Measurements from ENCODE around the gene ZMYM2. TPM values are rescaled to one million over a fixed set of nuclear protein-coding genes. Genes with fewer than 3 reads are reported as not detected.

The ZMYM2 gene
- total and polyA plus RNA-seq, 10 of the 15 experiments (the other 5 are each of a cell fraction or from before 2014, with no cell fraction given), result 9.5 to 60.4 (median 34.6) TPM

GRCh38 chr13:20136781-20137703 lies 178.5 kb downstream of the ZMYM2 start:
- H3K27ac ChIP-seq (ENCODE audit: control insufficient read depth, insufficient read depth), result no peak overlapping the region
- H3K79me2 ChIP-seq (ENCODE audit: control insufficient read depth, insufficient read depth, low read length), result no peaks in the 10 kb centered on the region
- ChIA-PET CTCF (no interaction called here), POLR2A (no interaction called here), RAD21 (ENCODE audit: unreplicated experiment) (no interaction called here), SMC1A (ENCODE audit: uncharacterized antibody, unreplicated experiment) (interaction anchor here (1.1 kb wide), 1 partner anchor 10 kb away, joined by 3 read pairs; no protein-coding TSS in a partner anchor)
- no peaks in the 10 kb centered on the region; a peak in 1 of 4 replicates for H3K27me3 ChIP-seq (replicated peaks in 1 of 2; ENCODE audit: control insufficient read depth in 2 of 2, insufficient read depth in 2 of 2, low read length in 1 of 2)
- FAIRE-seq (no peak), ATAC-seq (no peak), DNase-seq (ENCODE audit: low read depth, low spot score) (no peak)
- in situ Hi-C loops (cut with MboI), result no loop called here
- TF ChIP-seq BHLHE40 (IDR thresholded peaks at IDR 0.05; ENCODE audit: borderline replicate concordance in 1 of 2, low read depth in 2 of 2, low read length in 1 of 2) (no peak), CTCF (IDR thresholded peaks at IDR 0.05 in 2 of 3, conservative IDR thresholded peaks at IDR 0.05 in 1 of 3; ENCODE audit: control insufficient read depth in 2 of 3, extremely low read depth in 1 of 3, insufficient read depth in 1 of 3, low read depth in 3 of 3, low read length in 3 of 3) (peak in 2 of 3 experiments; percentile 37 to 42; a peak in 4 of 6 replicates), TBL1XR1 (IDR thresholded peaks at IDR 0.05; ENCODE audit: low read depth, low read length) (no peak), NKRF (conservative IDR thresholded peaks at IDR 0.05) (no peak), CEBPZ (IDR thresholded peaks at IDR 0.05; ENCODE audit: low read depth, low read length) (no peak)
- H3K4me2 ChIP-seq (ENCODE audit: control insufficient read depth, insufficient read depth), result peak overlapping the region; percentile 42; the same call in 1 of the 2 replicates
- H3K9me3 ChIP-seq (replicated peaks; ENCODE audit: control insufficient read depth, insufficient read depth, low read length), result no peaks in the 10 kb centered on the region
- no peaks in the 10 kb centered on the region for H3K4me1 ChIP-seq (ENCODE audit: control insufficient read depth, insufficient read depth, low read length)
- H2AFZ ChIP-seq (ENCODE audit: control insufficient read depth, low read depth, low read length), result no peak overlapping the region; the same call in 1 of the 2 replicates
- H3K4me3 ChIP-seq, result no peak overlapping the region
- H4K20me1 ChIP-seq (ENCODE audit: control insufficient read depth, insufficient read depth), result no peaks in the 10 kb centered on the region
- H3K9ac ChIP-seq (ENCODE audit: control insufficient read depth, insufficient read depth, low read length), result no peak overlapping the region
- 23% methylated on average over 38 of the region's 56 CpGs for WGBS (ENCODE audit: insufficient coverage, insufficient replicate concordance, low lambda C conversion rate, missing lambda C conversion rate)
- BruUV-seq (replicated peaks), result no TSS peak
- intact Hi-C loops (cut with micrococcal nuclease; ENCODE audit: unreplicated experiment), result no loop called here
- H3K36me3 ChIP-seq (ENCODE audit: control insufficient read depth in 2 of 2, insufficient read depth in 2 of 2, low read length in 1 of 2), result no peaks in the 10 kb centered on the region
